OCI-LY3 (cell line): ENCODE data around the gene FAM174B.

Source experiments
- H2AFZ ChIP-seq: fragments of 200-600, 300-600 bp; shearing (Covaris generic); 2 replicates; pipeline ENCODE4 v1.6.0; 2014; ENCODE audit warnings: antibody characterized with exemption, low read depth, low read length
- H3K27ac ChIP-seq: fragments of 200-600, 300-600 bp; sonication (generic); 2 replicates; pipeline ENCODE4 v1.5.1; 2014; ENCODE audit warnings: mild to moderate bottlenecking, low read length, moderate library complexity, mixed read lengths
- H3K27me3 ChIP-seq: fragments of 200-600, 300-600 bp; sonication (generic); 2 replicates; pipeline ENCODE4 v1.6.1; 2014; ENCODE audit warnings: low read depth, low read length, mixed read lengths
- H3K36me3 ChIP-seq: fragments of 200-600, 300-600 bp; sonication (generic); replicated peaks from 2 replicates; pipeline ENCODE3; 2014; ENCODE audit warnings: low read depth, low read length, mixed read lengths
- H3K4me1 ChIP-seq: fragments of 300-600, 200-600 bp; sonication (generic); 2 replicates; pipeline ENCODE4 v1.6.1; 2014; ENCODE audit warnings: low read length, mixed read lengths
- H3K4me2 ChIP-seq: fragments of 200-600, 300-600 bp; sonication (generic); 2 replicates; pipeline ENCODE4 v1.6.1; 2014; ENCODE audit warnings: low read length, mixed read lengths
- H3K4me3 ChIP-seq: fragments of 300-600, 200-600 bp; sonication (generic); 2 replicates; pipeline ENCODE4 v1.5.1; 2014; ENCODE audit warnings: antibody characterized with exemption, mild to moderate bottlenecking, low read length, moderate library complexity
- H3K79me2 ChIP-seq: fragments of 300-600, 200-600 bp; shearing (Covaris generic); 2 replicates; pipeline ENCODE4 v1.6.1; 2014; ENCODE audit warnings: mild to moderate bottlenecking, low read length, mixed read lengths
- H3K9ac ChIP-seq: fragments of 300-600, 200-600 bp; shearing (Covaris generic); 2 replicates; pipeline ENCODE4 v1.6.0; 2014; ENCODE audit warnings: mild to moderate bottlenecking, low read length, moderate library complexity
- H3K9me3 ChIP-seq: fragments of 200-600, 300-600 bp; shearing (Covaris generic); 2 replicates; pipeline ENCODE4 v1.6.1; 2014; ENCODE audit warnings: low read length, mixed read lengths; ENCODE audit not compliant: insufficient read depth
- H4K20me1 ChIP-seq: fragments of 200-600, 300-600 bp; sonication (generic); 2 replicates; pipeline ENCODE4 v1.6.1; 2016; ENCODE audit warnings: low read length, mixed read lengths; ENCODE audit not compliant: insufficient read depth
- EZH2phosphoT487 ChIP-seq: fragments of 200-600 bp; shearing (Covaris generic); IDR thresholded peaks from 2 replicates; pipeline ENCODE4 v1.6.1; 2018; ENCODE audit warnings: antibody characterized with exemption, mixed run types, low read depth
- TF ChIP-seq, protein P1 (sequence below): fragments of 200-600, 300-600 bp; sonication (generic); IDR thresholded peaks from 2 replicates; pipeline ENCODE4 v1.5.1; 2014; ENCODE audit warnings: antibody characterized with exemption, low read length, low read depth

The FAM174B gene

DNA sequence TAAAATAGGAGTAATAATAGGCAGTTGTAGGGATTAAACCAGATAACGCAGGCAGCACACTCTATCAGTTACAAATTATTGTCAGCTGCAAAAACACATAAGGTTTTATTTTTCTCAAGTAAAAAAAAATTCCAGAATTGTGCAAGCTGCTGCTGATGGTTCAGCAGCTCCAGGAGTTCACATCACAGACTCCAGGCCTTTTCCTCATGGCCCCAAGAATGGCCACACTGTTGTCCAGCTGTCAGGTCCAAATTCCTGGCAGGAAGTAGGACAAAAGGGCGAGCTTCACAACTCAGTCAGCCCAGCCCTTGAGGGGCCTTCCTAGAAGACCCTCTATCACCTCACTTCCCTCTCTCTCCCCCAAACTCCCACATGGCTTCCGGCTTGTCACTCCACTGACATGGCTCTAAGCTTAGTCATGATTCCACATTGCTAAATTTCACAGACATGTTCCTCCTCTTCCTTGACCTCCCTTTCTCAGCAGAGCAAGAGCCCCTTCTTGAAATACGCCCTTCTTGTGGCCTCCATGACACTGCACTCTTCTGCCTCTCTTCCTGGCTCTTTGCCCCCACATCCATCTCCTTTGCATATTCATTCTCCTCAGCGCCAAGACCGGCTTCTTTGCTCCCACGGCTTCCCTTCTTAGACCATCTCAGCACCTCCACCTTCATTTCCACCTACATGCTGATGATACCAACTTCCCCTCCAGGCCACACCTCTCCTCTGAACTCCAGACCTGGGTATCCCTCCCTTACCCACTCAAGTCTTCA is 27.4 kb upstream of the FAM174B start:
- no peak overlapping the region for H3K4me3 ChIP-seq
- no peak overlapping the region for H3K27ac ChIP-seq
- no peaks in the 10 kb centered on the region for H3K79me2 ChIP-seq
- H3K9me3 ChIP-seq: no peaks in the 10 kb centered on the region
- H4K20me1 ChIP-seq: no peaks in the 10 kb centered on the region
- no peaks in the 10 kb centered on the region for H3K36me3 ChIP-seq
- no peak overlapping the region for H3K9ac ChIP-seq
- H3K27me3 ChIP-seq: peaks cover 44% of the 10 kb centered on the region
- TF ChIP-seq, protein P1, sequence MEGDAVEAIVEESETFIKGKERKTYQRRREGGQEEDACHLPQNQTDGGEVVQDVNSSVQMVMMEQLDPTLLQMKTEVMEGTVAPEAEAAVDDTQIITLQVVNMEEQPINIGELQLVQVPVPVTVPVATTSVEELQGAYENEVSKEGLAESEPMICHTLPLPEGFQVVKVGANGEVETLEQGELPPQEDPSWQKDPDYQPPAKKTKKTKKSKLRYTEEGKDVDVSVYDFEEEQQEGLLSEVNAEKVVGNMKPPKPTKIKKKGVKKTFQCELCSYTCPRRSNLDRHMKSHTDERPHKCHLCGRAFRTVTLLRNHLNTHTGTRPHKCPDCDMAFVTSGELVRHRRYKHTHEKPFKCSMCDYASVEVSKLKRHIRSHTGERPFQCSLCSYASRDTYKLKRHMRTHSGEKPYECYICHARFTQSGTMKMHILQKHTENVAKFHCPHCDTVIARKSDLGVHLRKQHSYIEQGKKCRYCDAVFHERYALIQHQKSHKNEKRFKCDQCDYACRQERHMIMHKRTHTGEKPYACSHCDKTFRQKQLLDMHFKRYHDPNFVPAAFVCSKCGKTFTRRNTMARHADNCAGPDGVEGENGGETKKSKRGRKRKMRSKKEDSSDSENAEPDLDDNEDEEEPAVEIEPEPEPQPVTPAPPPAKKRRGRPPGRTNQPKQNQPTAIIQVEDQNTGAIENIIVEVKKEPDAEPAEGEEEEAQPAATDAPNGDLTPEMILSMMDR: no peak
- TF ChIP-seq EZH2phosphoT487: no peak
- H3K4me2 ChIP-seq: no peak overlapping the region
- H2AFZ ChIP-seq: no peak overlapping the region
- no peaks in the 10 kb centered on the region for H3K4me1 ChIP-seq

DNA sequence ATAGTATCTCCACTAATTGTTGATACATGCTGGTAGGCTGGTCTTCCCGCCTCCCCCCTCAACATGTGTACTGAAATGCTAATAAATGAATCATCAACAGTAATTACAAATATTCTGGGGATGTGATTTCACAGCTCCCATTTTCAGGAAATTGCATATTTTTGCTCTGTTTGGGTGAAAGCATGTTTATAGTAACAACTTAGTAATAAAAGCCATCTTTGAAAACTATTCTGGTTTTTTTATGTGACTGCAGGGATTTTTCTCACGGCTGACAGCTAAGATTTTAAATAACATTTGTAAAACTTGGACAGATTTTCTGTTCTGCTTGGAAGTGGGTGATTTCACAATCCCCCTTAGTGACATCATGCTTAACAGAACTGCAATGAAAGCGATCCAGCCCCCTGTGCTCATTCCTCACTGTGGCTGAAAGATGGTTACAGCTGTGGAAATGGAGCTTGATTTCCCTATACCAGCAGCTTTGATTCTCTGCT is 25.6 kb upstream of the FAM174B start:
- Histone ChIP-seq H3K9me3 (no peaks in the 10 kb centered on the region), H3K9ac (no peak overlapping the region), H3K27ac (no peak overlapping the region), H3K27me3 (peaks cover 34% of the 10 kb centered on the region), H4K20me1 (no peaks in the 10 kb centered on the region), H3K4me3 (no peak overlapping the region), H3K79me2 (no peaks in the 10 kb centered on the region), H3K36me3 (no peaks in the 10 kb centered on the region), H3K4me1 (no peaks in the 10 kb centered on the region), H2AFZ (no peak overlapping the region), H3K4me2 (no peak overlapping the region)
- no peak for TF ChIP-seq EZH2phosphoT487
- TF ChIP-seq, protein P1: no peak

DNA sequence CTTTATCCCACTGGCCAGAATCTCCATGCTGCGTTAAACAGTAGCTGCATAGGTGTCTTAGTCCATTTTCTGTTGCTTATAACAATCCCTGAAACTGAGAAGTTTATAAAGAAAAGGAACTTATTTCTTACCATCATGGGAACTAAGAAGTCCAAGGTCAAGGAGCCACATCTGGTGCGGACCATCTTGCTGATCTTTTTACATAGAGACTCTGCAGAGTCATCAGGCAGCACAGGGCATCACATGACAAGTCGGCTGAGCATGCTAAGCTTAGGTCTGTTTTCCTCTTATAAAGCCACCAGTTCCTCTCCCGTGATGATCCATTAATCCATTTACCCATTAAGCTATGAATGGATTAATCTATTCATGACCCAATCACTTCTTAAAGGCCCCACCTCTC is 22.4 kb upstream of the FAM174B start:
- no peaks in the 10 kb centered on the region for H3K4me1 ChIP-seq
- no peaks in the 10 kb centered on the region for H4K20me1 ChIP-seq
- H3K79me2 ChIP-seq: no peaks in the 10 kb centered on the region
- TF ChIP-seq EZH2phosphoT487: no peak
- TF ChIP-seq, protein P1: no peak
- no peaks in the 10 kb centered on the region for H3K36me3 ChIP-seq
- H2AFZ ChIP-seq: no peak overlapping the region
- H3K9me3 ChIP-seq: no peaks in the 10 kb centered on the region
- H3K4me2 ChIP-seq: no peak overlapping the region
- no peak overlapping the region for H3K27ac ChIP-seq
- H3K9ac ChIP-seq: no peak overlapping the region
- H3K27me3 ChIP-seq: peaks cover 44% of the 10 kb centered on the region
- H3K4me3 ChIP-seq: no peak overlapping the region

GRCh38 chr15:92676561-92676960 is 21.0 kb upstream of the FAM174B start:
- Histone ChIP-seq H3K4me3 (no peak overlapping the region), H3K27ac (no peak overlapping the region), H3K4me1 (no peaks in the 10 kb centered on the region), H3K79me2 (no peaks in the 10 kb centered on the region), H3K9me3 (no peaks in the 10 kb centered on the region), H3K9ac (no peak overlapping the region), H3K27me3 (peaks cover 57% of the 10 kb centered on the region), H3K36me3 (no peaks in the 10 kb centered on the region), H2AFZ (no peak overlapping the region), H3K4me2 (no peak overlapping the region), H4K20me1 (no peaks in the 10 kb centered on the region)
- TF ChIP-seq EZH2phosphoT487: no peak
- TF ChIP-seq, protein P1: no peak
